Astrocyte (in vitro differentiated cells and primary cell): ENCODE results near the gene DLGAP1.

Experiments
- CTCF ChIP-seq: IDR thresholded peaks from 2 replicates; pipeline ENCODE4 v1.5.1; 2011; ENCODE audit warnings: low read depth, mild to moderate bottlenecking, inconsistent platforms, low read length, moderate library complexity; ENCODE audit not compliant: insufficient read depth
- EZH2 ChIP-seq: IDR thresholded peaks from 2 replicates; pipeline ENCODE4 v1.6.1; 2012; ENCODE audit warnings: mild to moderate bottlenecking, low read length, inconsistent platforms; ENCODE audit not compliant: insufficient read depth

- TF ChIP-seq CTCF (no peak), EZH2 (no peak)
Measured at GRCh38 chr18:3451989-3452749, 1002.9 kb downstream of the DLGAP1 start.
